PFSK-1 (cell line): ENCODE measurements around the gene PLD5.

Source experiments
- REST ChIP-seq, 2 experiments: IDR thresholded peaks; 2 replicates each; pipeline versions ENCODE4 v1.6.1 to v1.8.0; 2011 to 2012; ENCODE audit warnings: low read depth in 2 of 2, low read length in 2 of 2, control low read depth in 1 of 2, inconsistent platforms in 1 of 2, mild to moderate bottlenecking in 1 of 2, moderate library complexity in 1 of 2; ENCODE audit not compliant: insufficient read depth in 1 of 2
- SIN3A ChIP-seq: IDR thresholded peaks from 2 replicates; pipeline ENCODE4 v1.6.1; 2012; ENCODE audit warnings: mild to moderate bottlenecking, low read length, moderate library complexity, borderline replicate concordance; ENCODE audit not compliant: insufficient read depth
- TAF1 ChIP-seq: IDR thresholded peaks from 2 replicates; pipeline ENCODE4 v1.6.1; 2012; ENCODE audit warnings: low read length, control low read depth, borderline replicate concordance; ENCODE audit not compliant: insufficient read depth

- no peak for TF ChIP-seq REST (IDR thresholded peaks at IDR 0.05; ENCODE audit: insufficient read depth in 1 of 2, low read depth in 2 of 2, low read length in 2 of 2)
- no peak for TF ChIP-seq TAF1
- TF ChIP-seq SIN3A, result no peak
Observed at GRCh38 chr1:242057745-242058115, 466.8 kb downstream of the PLD5 start.
